ENCODE data around the gene ALDOA. TPM values are rescaled to one million over a fixed set of nuclear protein-coding genes. Genes with fewer than 3 reads are reported as not detected.
"Not testable (repeated sequence)": the region's sequence is repeated elsewhere in the genome, so short reads cannot be mapped to it uniquely, and the experiment has no call there.

ALDOA gene
- total RNA-seq, 1 experiment from 2014 or later, result 1,063 TPM

DNA sequence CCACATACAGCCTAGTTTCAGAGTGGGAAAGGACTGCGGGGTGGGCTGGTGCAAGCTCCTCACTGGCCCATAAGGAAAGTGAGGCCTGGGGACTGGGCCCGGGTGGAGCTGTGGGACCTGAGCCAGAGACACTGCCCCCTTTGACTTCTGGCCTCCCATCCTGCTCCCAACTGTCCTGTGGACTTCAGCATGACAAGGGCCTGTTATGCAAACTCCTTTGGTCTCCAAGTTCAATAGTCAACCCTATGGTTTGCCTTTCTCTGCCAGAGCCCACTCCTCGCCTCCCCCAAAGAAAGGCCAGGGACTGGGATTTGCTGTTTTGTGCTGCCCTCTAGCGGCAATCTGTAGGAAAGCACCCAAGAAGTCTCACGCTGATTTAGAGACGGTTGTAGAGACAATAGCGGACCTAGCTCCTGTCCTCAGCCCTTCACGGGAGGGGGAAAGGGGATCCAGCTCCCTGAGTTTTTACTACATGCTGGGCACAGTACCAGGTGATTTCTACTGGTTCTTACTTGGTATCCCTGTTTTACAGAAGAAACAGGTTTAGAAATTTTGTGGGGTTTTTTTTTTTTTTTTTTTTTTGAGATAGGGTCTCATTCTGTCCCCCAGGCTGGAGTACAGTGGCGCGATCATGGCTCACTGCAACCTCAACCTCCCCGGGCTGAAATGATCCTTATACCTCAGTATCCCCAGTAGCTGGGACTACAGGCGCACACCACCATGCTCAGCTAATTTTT lies 33.3 kb upstream of the ALDOA start:
- in situ Hi-C loops (cut with HindIII; ENCODE audit: low pct_unique_long_range_greater_than_20kb, low sequenced_read_pairs), result no loop called here
- peak; percentile 76 for DNase-seq (ENCODE audit: low read depth, low spot score)

DNA sequence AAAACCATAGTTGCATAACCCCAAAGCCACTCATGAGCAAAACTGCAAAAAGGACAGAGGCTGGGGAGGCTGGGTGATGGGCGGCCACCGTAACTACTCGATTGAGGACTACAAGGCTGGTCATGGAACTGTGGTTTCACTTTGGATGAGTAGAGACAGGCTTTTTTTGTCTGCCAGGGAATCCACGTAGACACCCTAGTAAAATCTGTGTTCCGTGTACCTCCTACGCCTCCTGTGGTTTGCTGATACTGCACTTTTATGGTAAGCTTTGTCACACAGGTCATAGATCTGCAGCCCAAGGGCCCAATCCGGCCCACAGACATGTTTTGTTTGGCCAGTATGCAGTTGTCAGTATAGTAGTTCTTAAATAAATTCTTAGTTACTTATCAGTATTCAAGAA lies 32.3 kb upstream of the ALDOA start:
- in situ Hi-C loops (cut with HindIII; ENCODE audit: low pct_unique_long_range_greater_than_20kb, low sequenced_read_pairs), result no loop called here
- DNase-seq (ENCODE audit: low read depth, low spot score), result no peak

DNA sequence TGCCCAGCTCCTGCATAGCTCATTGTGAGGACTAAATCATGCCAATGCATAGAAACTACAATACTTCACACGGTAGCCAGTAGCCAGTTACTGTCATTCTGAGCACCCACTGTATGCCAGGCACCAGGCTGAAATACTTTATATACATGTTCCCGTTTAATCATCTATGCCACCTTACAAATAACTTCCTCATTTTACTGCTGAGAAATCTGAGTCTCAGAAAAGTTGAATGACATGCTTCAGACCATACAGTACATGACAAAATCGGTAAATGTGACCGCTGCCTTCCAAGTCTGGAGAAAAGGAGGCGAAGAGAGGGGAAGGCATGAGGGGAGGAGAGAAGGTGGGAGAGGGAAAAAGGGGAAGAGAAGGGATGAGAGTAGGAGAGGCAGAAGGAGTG lies 25.3 kb upstream of the ALDOA start:
- no peak for DNase-seq (ENCODE audit: low read depth, low spot score)
- in situ Hi-C loops (cut with HindIII; ENCODE audit: low pct_unique_long_range_greater_than_20kb, low sequenced_read_pairs), result no loop called here

DNA sequence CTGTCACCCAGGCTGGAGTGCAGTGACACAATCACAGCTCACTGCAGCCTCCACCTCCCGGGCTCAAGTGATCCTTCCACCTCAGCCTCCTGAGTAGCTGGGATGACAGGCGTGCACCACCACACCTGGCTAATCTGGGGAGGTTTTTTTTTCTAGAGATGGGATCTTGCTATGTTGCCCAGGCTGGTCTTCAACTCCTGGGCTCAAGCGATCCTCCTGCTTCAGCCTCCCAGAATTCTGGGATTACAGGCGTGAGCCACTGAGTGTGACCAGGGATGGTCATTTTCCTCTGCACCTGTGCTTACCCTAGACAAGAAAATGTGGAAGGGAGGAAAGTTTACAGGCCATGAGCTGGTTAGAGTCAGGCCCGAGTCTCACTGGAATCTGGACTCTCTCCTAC lies 24.9 kb upstream of the ALDOA start:
- in situ Hi-C loops (cut with HindIII; ENCODE audit: low pct_unique_long_range_greater_than_20kb, low sequenced_read_pairs); DNase-seq (ENCODE audit: low read depth, low spot score): not testable (repeated sequence)

DNA sequence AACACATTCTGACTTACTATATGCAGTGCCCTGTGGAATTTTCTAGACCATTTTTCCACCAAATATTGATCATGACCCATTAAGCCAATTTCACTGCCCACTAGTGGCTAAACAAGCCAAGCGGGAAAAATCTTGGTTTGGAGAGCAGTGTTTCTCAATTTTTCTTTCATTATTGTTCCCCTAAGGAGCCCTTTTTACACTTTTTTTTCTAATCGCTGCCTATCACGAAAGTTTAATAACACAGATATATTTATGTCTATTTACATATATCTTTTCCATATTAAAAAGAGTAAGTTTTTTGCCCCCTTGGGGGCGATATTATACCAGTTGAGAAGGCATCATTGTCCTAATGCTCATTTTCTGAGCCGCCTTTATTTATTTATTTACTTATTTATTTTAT lies 23.7 kb upstream of the ALDOA start:
- in situ Hi-C loops (cut with HindIII; ENCODE audit: low pct_unique_long_range_greater_than_20kb, low sequenced_read_pairs), result no loop called here

DNA sequence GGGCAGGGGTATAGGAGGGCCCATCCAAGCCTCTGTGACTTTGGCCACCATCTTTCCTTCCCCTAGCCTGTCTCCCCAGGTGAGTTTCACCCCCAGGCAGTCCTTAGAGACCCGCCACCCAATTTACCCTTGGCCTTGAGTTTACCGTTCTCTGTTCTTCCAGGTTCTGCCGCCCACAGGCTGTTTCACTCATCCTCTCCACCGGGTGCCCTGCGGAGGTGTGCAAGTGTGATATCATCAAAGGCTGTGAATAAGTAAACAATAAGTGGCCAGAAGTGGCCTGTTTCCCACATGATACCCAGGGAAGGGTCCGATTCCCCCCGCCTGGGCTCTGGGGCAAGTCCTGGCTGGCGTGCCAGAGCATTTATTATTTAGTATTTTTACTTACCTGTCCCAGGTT lies 19.4 kb upstream of the ALDOA start:
- in situ Hi-C loops (cut with HindIII; ENCODE audit: low pct_unique_long_range_greater_than_20kb, low sequenced_read_pairs), result no loop called here
- no peak for DNase-seq (ENCODE audit: low read depth, low spot score)

More for the DNA sequence above, 23.7 kb upstream of the ALDOA start:
- DNase-seq (ENCODE audit: low read depth, low spot score), result peak; percentile 42

DNA sequence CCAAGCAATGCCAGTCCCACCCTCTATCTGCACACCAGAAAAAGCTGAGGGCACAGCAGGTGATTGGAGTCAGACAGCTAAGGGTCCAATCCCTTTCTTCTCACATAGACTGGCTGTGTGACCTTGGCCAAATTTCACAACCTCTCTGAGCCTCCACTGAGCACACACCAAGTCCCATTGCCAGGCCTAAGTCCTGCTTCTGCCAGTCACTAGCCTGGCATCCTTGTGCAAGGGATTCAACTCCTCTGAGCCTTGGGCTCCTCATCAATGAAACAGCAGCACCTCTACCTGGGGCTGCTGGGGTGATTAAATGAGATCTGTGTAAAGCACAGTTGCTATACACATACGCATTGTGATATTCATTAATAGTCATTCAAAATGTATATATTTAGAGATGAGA lies 19.0 kb upstream of the ALDOA start:
- in situ Hi-C loops (cut with HindIII; ENCODE audit: low pct_unique_long_range_greater_than_20kb, low sequenced_read_pairs), result no loop called here
- no peak for DNase-seq (ENCODE audit: low read depth, low spot score)

DNA sequence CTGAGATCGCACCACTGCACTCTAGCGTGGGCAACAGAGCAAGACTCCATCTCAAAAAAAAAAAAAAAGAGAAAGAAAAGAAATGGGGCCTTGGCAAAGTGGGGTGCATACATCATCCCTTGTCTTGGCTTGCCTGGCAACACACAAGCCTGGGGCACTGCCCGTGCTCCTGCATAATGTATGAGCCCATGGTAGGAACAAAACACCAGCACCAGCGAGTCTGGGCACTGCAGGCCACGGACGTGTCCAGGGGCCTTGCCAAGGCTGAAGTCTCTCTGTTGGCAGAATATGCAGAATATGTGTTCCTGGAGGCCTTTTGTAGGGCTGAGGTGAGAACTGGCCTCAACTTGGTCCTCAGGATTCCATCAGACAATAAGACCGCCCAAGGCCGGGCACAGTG lies 15.7 kb upstream of the ALDOA start:
- in situ Hi-C loops (cut with HindIII; ENCODE audit: low pct_unique_long_range_greater_than_20kb, low sequenced_read_pairs), result no loop called here

DNA sequence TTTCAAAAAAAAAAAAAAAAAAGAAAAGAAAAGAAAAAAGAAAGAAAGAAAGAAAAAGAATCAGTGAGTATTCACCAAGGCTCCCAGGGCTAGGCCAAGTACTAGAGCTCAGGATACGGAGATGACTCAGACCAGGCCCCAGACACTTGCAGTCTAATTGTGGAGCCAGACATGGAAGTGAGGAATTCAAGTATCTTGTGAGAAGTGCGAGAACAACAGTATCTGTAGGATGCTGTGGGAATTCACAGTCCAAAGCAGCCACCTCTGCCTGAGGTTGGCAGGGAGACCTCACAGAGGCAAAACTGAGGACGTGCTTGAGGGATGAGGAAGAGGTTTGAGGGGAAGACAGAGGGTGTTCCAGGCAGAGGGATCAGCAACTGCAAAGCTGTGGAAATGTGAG lies 14.0 kb upstream of the ALDOA start:
- DNase-seq (ENCODE audit: low read depth, low spot score), result no peak
- in situ Hi-C loops (cut with HindIII; ENCODE audit: low pct_unique_long_range_greater_than_20kb, low sequenced_read_pairs), result no loop called here

More for the DNA sequence above, 15.7 kb upstream of the ALDOA start:
- DNase-seq (ENCODE audit: low read depth, low spot score), result no peak

DNA sequence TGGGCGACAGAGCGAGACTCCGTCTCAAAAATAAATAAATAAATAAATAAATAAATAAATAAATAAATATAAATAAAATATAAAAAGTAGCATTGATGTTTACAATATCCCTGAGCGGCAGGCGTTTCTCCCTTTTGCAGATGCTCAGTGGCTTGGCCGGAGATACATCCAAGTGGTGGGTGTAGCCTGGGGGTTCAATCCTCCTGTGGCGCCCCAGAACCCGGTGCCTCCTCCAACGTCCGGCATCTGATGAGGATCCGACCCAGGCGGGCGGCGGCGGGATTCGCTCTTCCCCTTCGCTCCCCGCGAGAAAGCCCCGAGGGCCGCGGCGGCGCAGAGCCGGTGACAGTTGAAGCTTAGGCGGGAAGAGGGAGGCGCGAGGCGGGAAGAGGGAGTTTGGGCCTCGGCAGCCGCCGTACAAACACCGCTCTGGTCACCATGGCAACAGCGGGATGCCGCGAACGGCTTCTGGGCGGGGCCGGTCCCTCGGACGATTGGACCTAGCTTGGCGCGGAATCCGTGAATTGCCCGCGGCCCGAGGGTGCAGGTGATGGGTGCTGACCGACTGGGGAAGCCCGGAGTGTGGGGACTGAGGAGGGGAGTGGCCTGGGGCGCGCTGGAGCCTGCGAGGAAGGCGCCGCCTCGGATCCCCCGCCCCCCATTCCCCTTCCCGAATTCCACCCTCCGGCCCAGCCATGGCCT lies 12.7 kb upstream of the ALDOA start:
- DNase-seq (ENCODE audit: low read depth, low spot score), result peak; percentile 85
- in situ Hi-C loops (cut with HindIII; ENCODE audit: low pct_unique_long_range_greater_than_20kb, low sequenced_read_pairs), result no loop called here

DNA sequence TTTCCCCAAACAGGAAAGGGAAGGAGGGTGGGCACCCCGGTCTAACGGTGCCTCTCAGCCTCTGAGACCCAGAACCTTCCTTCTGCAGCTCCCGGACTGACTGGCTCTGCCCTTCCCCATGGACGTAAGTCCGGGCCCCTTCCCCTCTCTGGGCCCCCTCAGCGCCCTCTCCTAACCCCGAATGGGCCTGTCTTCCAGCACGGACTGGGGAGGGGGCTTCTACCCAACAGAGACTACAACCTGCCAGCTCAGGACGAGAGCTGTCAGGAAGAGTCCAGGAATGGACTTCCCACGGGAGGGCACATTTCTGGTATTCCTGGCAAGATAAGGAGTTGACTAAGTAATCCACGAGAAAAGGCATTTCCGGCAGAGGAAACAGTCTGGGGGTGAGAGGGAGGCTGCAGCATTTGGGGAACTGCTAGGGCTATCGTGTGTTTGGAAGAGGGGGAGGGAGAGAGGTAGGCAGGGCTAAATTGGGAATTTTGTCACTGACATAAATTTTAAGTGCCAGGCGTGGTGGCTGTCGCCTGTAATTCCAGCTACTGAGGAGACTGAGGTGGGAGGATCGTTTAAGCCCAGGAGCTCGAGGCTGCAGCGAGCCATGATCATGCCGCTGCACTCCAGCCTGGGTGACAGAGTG lies 12.1 kb upstream of the ALDOA start:
- no peak for DNase-seq (ENCODE audit: low read depth, low spot score)
- in situ Hi-C loops (cut with HindIII; ENCODE audit: low pct_unique_long_range_greater_than_20kb, low sequenced_read_pairs), result no loop called here

DNA sequence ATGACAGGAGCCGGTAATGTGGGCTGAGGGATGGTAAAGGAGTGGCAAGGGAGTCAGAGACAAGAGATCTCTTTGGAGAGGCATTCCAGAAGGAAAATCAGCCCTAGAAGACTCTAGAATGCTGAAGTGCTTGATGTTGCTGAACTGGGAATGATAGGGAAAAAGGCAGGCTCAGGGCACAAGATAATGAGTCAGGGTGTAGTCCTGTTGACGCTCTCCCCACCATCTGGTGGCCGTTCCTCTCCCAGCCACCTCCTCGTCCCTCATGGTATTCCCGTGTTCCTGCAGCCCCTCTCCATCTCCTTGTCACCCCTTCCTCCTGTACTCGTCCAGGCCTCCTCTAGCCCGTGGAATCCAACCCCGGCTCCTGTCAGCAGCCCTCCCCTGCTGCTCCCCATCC lies 11.1 kb upstream of the ALDOA start:
- in situ Hi-C loops (cut with HindIII; ENCODE audit: low pct_unique_long_range_greater_than_20kb, low sequenced_read_pairs), result no loop called here
- DNase-seq (ENCODE audit: low read depth, low spot score), result no peak

DNA sequence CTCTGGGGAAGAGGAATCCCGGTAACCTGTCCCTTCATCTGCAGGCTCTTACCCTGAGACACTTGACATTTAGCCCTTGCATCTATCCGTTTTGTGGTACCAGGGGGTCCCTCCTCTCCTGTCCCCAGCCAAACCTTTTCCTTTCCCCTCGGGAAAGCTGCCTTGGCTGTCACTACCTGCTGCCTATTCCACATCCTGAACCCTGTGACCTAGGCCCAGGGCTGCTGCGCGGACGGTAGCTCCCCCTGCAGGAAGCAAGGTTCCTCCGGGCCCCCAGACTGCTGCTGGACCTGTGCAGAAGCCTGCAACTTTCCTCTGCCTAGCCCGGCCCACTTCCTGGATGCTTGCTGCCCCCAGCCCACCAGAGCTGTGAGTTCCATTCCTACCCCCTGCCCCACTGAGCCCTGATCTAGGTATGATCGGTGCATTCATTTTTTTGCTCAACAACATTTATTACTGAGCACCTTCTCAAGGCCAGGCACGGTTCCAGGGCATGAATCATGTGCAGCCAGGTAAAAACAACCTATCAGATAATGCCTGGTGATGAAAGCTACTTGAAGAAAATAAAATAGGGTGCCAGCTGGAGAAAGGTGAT lies 10.5 kb upstream of the ALDOA start:
- DNase-seq (ENCODE audit: low read depth, low spot score), result peak; percentile 60
- in situ Hi-C loops (cut with HindIII; ENCODE audit: low pct_unique_long_range_greater_than_20kb, low sequenced_read_pairs), result no loop called here

DNA sequence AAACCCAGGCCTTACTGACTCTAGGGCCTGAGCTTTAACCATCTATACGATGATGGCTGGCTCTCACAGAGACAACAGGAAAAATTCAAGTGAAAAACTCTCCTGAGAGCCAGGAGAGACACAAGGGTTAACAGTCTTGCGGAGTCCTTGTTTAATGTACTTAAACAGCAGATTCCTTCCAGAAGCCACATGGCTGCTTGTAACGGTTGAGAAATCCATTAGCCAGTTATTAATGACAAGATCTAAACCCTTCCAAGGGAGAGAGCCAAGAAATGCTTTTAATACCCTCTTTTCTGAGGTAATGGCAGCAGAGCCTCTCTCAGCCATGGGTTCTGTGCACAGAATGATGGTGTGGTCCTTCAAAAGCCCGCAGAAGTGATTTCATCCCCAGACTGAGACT lies 5.2 kb upstream of the ALDOA start:
- in situ Hi-C loops (cut with HindIII; ENCODE audit: low pct_unique_long_range_greater_than_20kb, low sequenced_read_pairs), result no loop called here
- DNase-seq (ENCODE audit: low read depth, low spot score), result no peak

DNA sequence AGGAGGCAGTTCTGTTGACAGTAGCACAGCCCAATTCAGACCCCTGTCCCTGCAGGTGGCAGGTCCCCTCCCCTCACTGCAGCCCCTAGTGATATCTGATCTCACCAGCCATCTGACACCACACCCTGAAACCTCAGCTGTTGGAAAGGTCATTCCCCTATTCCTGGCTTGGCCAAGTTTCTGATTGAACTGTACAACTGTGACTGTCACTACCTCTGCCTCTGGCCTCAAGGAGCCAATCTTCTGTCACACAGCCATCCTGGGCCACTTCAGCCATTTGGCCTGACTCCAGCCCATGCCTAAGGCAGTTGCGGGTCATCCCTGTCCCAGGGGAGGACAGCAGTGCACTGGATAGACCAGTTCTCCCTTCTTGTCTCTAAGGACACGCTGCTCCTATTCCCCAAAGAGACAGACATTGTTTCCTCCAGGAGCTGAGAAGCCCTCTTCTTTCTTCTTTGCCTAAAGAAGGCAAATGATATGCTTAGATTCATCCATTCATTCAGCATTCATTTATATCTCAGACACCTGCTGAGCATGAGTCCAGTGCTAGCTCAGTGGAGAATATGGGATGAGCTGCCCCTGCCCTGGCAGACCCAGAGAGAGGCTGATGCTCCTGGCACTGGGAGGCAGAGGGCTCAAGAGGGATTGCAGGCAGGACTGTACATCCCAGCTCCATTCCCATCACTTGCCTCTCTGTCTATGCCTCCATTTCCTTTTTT lies 4.6 kb upstream of the ALDOA start:
- in situ Hi-C loops (cut with HindIII; ENCODE audit: low pct_unique_long_range_greater_than_20kb, low sequenced_read_pairs), result no loop called here
- DNase-seq (ENCODE audit: low read depth, low spot score), result no peak

DNA sequence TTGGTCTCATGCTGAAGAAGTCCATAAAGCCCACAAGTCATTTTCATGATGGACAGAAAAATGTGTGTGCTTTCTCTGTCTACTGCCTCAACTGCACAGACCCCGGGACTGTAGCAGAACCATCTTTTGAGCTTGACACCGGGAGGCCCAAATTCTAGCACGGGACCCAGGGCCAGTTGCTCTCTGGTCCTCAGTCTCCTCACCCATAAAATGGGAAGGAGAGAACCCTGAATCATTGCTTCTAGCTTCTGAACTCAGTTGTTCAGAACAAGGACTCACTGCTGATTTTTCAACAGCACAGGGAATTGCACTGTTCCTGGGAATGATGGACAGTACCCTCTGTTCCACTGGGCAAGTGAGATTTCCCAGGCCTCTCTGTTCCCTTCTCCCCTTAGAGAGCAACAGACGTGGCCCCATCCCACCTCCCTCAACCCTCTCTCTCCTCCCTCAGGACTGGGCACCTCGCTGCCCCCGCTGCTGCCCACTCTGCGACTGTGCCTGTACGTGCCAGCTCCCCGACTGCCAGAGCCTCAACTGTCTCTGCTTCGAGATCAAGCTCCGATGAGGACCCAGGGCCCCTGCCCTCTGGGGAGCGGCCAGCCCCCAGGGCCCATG lies 2.2 kb upstream of the ALDOA start:
- in situ Hi-C loops (cut with HindIII; ENCODE audit: low pct_unique_long_range_greater_than_20kb, low sequenced_read_pairs), result no loop called here
- DNase-seq (ENCODE audit: low read depth, low spot score), result no peak

DNA sequence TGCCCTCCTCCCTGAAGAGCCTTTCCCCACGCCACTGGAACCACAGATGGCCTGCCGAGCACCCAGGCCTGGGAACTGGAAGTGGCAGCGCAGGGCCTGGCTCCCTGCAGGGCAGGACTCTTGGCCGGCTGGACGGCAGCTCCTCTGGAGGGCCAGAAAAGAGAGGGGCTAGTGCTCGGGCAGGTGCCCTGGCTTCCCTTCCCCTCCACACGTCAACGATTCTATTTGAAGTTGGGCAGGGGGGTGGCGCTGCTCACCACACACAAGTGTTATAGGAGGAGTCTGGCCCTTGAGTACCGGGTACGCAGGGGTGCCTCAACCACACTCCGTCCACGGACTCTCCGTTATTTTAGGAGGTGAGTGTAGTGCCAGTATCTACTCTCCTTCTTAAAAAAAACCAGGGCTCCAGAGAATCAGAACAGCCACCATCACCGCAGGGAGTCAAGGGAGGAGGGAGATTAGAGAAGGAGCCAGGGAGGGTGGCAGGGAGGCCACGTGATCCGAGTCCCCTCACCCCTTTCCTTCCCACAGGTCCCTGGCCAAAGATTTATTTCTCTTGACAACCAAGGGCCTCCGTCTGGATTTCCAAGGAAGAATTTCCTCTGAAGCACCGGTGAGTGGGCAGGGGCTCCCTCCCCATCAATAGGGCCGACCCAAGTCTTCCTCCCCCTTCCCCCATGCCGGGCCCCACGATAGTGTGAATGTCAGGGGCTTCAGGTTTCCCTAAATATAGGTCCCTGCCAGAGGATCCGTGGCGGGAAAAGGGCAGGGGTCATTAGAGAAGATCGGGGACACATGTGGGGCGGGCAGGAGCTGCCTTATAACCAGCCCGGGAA lies 1.4 kb upstream of the ALDOA start:
- in situ Hi-C loops (cut with HindIII; ENCODE audit: low pct_unique_long_range_greater_than_20kb, low sequenced_read_pairs), result no loop called here
- DNase-seq (ENCODE audit: low read depth, low spot score), result peak; percentile 49
